WTC11 (cell line): Measurements from ENCODE around the gene CD40.

Experiments used
- ATF6 ChIP-seq: sonication (generic); formaldehyde crosslinking; IDR thresholded peaks from 2 replicates; pipeline ENCODE4 v1.8.1; 2023; ENCODE audit warnings: mild to moderate bottlenecking, missing genetic modification reagents
- CREM ChIP-seq: sonication (generic); formaldehyde crosslinking; IDR thresholded peaks from 2 replicates; pipeline ENCODE4 v1.8.1; 2022; ENCODE audit warnings: mild to moderate bottlenecking, missing genetic modification reagents, moderate library complexity
- ETV6 ChIP-seq: sonication (generic); formaldehyde crosslinking; IDR thresholded peaks from 2 replicates; pipeline ENCODE4 v1.8.1; 2022; ENCODE audit warnings: mild to moderate bottlenecking, missing genetic modification reagents
- JUN ChIP-seq: sonication (generic); formaldehyde crosslinking; IDR thresholded peaks from 2 replicates; pipeline ENCODE4 v1.8.0; 2023; ENCODE audit warnings: mild to moderate bottlenecking, missing genetic modification reagents
- SOX15 ChIP-seq: fragments of 250-450 bp; sonication (Bioruptor Pico); IDR thresholded peaks from 2 replicates; pipeline ENCODE4 v1.9.0; 2021; ENCODE audit warnings: mild to moderate bottlenecking
- SP1 ChIP-seq: sonication (generic); formaldehyde crosslinking; conservative IDR thresholded peaks from 2 replicates; pipeline ENCODE4 v1.8.1; 2022; ENCODE audit warnings: missing genetic modification reagents
- TEAD4 ChIP-seq: sonication (generic); formaldehyde crosslinking; IDR thresholded peaks from 2 replicates; pipeline ENCODE4 v1.8.0; 2022; ENCODE audit warnings: mild to moderate bottlenecking, missing genetic modification reagents
- ZNF232 ChIP-seq: sonication (generic); formaldehyde crosslinking; IDR thresholded peaks from 2 replicates; pipeline ENCODE4 v1.8.0; 2022; ENCODE audit warnings: mild to moderate bottlenecking, missing genetic modification reagents
- TF ChIP-seq, protein P1 (sequence below): fragments of 200-600 bp; IDR thresholded peaks from 2 replicates; pipeline ENCODE4 v1.8.0; 2022; ENCODE audit warnings: antibody characterized with exemption
- TF ChIP-seq, protein P2 (sequence below): sonication (generic); formaldehyde crosslinking; IDR thresholded peaks from 2 replicates; pipeline ENCODE4 v1.8.1; 2023; ENCODE audit warnings: mild to moderate bottlenecking, missing genetic modification reagents

DNA sequence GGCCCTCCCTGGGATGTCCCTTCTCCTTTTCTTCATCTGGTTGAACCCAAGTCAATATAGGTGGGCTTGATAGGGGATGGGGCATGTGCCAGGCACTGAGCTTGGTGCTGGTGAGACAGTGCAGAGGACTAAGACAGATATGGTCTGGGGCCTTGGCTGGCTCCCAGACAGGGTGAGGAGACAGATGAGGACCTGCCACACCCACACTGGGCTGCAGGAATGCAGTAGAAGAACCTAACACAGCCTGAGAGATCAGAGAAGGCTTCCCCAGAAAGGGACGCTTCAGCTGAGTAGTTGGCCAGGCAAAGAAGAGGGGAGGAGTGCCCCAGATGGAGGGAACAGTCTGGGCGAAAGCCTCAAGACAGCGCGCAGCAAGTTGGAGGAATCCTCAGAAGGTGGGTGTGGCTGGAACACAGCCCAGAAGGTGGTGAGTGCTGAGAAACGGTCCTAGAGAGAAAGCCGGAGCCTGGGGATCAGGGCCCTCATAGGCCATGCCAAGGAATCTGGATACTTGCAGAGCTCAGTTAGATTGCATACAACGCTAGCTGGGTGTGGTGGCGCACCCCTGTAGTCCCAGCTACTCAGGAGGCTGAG is 26.4 kb downstream of the CD40 start:
- TF ChIP-seq, protein P1, sequence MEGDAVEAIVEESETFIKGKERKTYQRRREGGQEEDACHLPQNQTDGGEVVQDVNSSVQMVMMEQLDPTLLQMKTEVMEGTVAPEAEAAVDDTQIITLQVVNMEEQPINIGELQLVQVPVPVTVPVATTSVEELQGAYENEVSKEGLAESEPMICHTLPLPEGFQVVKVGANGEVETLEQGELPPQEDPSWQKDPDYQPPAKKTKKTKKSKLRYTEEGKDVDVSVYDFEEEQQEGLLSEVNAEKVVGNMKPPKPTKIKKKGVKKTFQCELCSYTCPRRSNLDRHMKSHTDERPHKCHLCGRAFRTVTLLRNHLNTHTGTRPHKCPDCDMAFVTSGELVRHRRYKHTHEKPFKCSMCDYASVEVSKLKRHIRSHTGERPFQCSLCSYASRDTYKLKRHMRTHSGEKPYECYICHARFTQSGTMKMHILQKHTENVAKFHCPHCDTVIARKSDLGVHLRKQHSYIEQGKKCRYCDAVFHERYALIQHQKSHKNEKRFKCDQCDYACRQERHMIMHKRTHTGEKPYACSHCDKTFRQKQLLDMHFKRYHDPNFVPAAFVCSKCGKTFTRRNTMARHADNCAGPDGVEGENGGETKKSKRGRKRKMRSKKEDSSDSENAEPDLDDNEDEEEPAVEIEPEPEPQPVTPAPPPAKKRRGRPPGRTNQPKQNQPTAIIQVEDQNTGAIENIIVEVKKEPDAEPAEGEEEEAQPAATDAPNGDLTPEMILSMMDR: no peak
- TF ChIP-seq ZNF232 (CRISPR knock-in tag) (no peak), SOX15 (CRISPR knock-in tag) (no peak), ATF6 (no peak), JUN (CRISPR knock-in tag) (no peak), SP1 (CRISPR knock-in tag) (no peak), ETV6 (CRISPR knock-in tag) (no peak), CREM (no peak), TEAD4 (CRISPR knock-in tag) (no peak)
- TF ChIP-seq, protein P2, sequence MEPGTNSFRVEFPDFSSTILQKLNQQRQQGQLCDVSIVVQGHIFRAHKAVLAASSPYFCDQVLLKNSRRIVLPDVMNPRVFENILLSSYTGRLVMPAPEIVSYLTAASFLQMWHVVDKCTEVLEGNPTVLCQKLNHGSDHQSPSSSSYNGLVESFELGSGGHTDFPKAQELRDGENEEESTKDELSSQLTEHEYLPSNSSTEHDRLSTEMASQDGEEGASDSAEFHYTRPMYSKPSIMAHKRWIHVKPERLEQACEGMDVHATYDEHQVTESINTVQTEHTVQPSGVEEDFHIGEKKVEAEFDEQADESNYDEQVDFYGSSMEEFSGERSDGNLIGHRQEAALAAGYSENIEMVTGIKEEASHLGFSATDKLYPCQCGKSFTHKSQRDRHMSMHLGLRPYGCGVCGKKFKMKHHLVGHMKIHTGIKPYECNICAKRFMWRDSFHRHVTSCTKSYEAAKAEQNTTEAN (CRISPR knock-in tag): no peak
